T47D (cell line): ENCODE measurements around the gene DGKB.

Experiments
- DNase-seq, 2 experiments: peaks; one replicate each; pipeline versions ENCODE4 v3.0.0 to v3.0.0-alpha.2; 2011 to 2012; ENCODE audit warnings: low read depth in 1 of 2, low spot score in 1 of 2
- JUND ChIP-seq: IDR thresholded peaks from 2 replicates; pipeline ENCODE4 v1.6.1; 2012; ENCODE audit warnings: low read depth
- in situ Hi-C: cut with HindIII; loops from 2 replicates; pipeline ENCODE4 v1.10.0; 2016; ENCODE audit warnings: low sequenced_read_pairs, low pct_unique_long_range_greater_than_20kb

DGKB gene

GRCh38 chr7:14604606-14605005, 297.9 kb downstream of the DGKB start:
- peak in 1 of 2 experiments; percentile 35 for DNase-seq
- no peak for TF ChIP-seq JUND
- in situ Hi-C loops = no loop called here

GRCh38 chr7:14602851-14603250, 299.7 kb downstream of the DGKB start:
- TF ChIP-seq JUND = no peak
- no peak for DNase-seq
- in situ Hi-C loops = no loop called here

- no peak for DNase-seq
- in situ Hi-C loops = no loop called here
- TF ChIP-seq JUND = no peak
Measured at GRCh38 chr7:14600766-14601367, 301.7 kb downstream of the DGKB start.

- DNase-seq = no peak
- in situ Hi-C loops = no loop called here
- TF ChIP-seq JUND = no peak
Measured at GRCh38 chr7:14598978-14599377, 303.6 kb downstream of the DGKB start.

- TF ChIP-seq JUND = no peak
- no peak for DNase-seq
- in situ Hi-C loops = no loop called here
Measured at GRCh38 chr7:14596421-14596820, 306.1 kb downstream of the DGKB start.

- DNase-seq = no peak
- in situ Hi-C loops = no loop called here
- TF ChIP-seq JUND = no peak
Measured at GRCh38 chr7:14590206-14590605, 312.3 kb downstream of the DGKB start.

- DNase-seq = no peak
- no peak for TF ChIP-seq JUND
- in situ Hi-C loops = no loop called here
Measured at GRCh38 chr7:14585232-14585631, 317.3 kb downstream of the DGKB start.

GRCh38 chr7:14583518-14583917, 319.0 kb downstream of the DGKB start:
- no peak for TF ChIP-seq JUND
- no peak for DNase-seq
- in situ Hi-C loops = no loop called here

- no peak for DNase-seq
- no peak for TF ChIP-seq JUND
- in situ Hi-C loops = no loop called here
Measured at GRCh38 chr7:14582010-14582409, 320.5 kb downstream of the DGKB start.

GRCh38 chr7:14579971-14580370, 322.6 kb downstream of the DGKB start:
- no peak for DNase-seq
- in situ Hi-C loops = no loop called here
- TF ChIP-seq JUND = no peak

- no peak for TF ChIP-seq JUND
- no peak for DNase-seq
- in situ Hi-C loops = no loop called here
Measured at GRCh38 chr7:14576578-14576977, 326.0 kb downstream of the DGKB start.

- no peak for TF ChIP-seq JUND
- no peak for DNase-seq
- in situ Hi-C loops = no loop called here
Measured at GRCh38 chr7:14570750-14571607, 331.6 kb downstream of the DGKB start.

GRCh38 chr7:14552060-14552459, 350.5 kb downstream of the DGKB start:
- TF ChIP-seq JUND = no peak
- in situ Hi-C loops = no loop called here
- no peak for DNase-seq
